Neural progenitor cell (in vitro differentiated cells): Measurements from ENCODE around the gene EP400. TPM values are rescaled to one million over a fixed set of nuclear protein-coding genes. Genes with fewer than 3 reads are reported as not detected.

Experiments
- DNase-seq: peaks from one replicate; pipeline ENCODE4 v3.0.0-alpha.2; 2016; ENCODE audit warnings: low spot score
- H2AFZ ChIP-seq: fragments of 200-600 bp; sonication (generic); replicated peaks from 2 replicates; pipeline ENCODE4 v1.6.1; 2016; ENCODE audit warnings: antibody characterized with exemption
- H3F3A ChIP-seq: fragments of 200-600 bp; sonication (generic); 2 replicates; pipeline ENCODE4 v1.6.1; 2016; ENCODE audit warnings: antibody characterized with exemption, low read depth
- H3K27ac ChIP-seq: fragments of 200-600 bp; sonication (generic); 2 replicates; pipeline ENCODE4 v1.5.1; 2016; ENCODE audit warnings: mild to moderate bottlenecking
- H3K27me3 ChIP-seq: fragments of 200-600 bp; sonication (generic); 2 replicates; pipeline ENCODE4 v1.6.1; 2016; ENCODE audit warnings: mild to moderate bottlenecking, moderate library complexity
- H3K36me3 ChIP-seq: fragments of 200-600 bp; sonication (generic); 2 replicates; pipeline ENCODE4 v1.5.1; 2016
- H3K4me1 ChIP-seq: fragments of 200-600 bp; sonication (generic); 2 replicates; pipeline ENCODE4 v1.6.1; 2016; ENCODE audit warnings: mixed run types
- H3K4me2 ChIP-seq: fragments of 200-600 bp; sonication (generic); 2 replicates; pipeline ENCODE4 v1.6.1; 2016
- H3K4me3 ChIP-seq: fragments of 200-600 bp; sonication (generic); 2 replicates; pipeline ENCODE4 v1.5.1; 2016
- H3K79me2 ChIP-seq: fragments of 200-600 bp; sonication (generic); 2 replicates; pipeline ENCODE4 v1.6.1; 2016; ENCODE audit warnings: low read depth
- H3K9ac ChIP-seq: fragments of 200-600 bp; sonication (generic); 2 replicates; pipeline ENCODE4 v1.6.1; 2016
- H3K9me3 ChIP-seq: fragments of 200-600 bp; sonication (generic); 2 replicates; pipeline ENCODE4 v1.5.1; 2016; ENCODE audit warnings: low read depth
- H4K20me1 ChIP-seq: fragments of 200-600 bp; sonication (generic); 2 replicates; pipeline ENCODE4 v1.6.1; 2016; ENCODE audit warnings: low read depth
- H3K27ac Mint-ChIP-seq: 3 replicates; pipeline ENCODE4 v1.8.0; 2021; ENCODE audit warnings: mixed read lengths
- H3K27me3 Mint-ChIP-seq: 2 replicates; pipeline ENCODE4 v1.8.0; 2022; ENCODE audit warnings: low read depth, mild to moderate bottlenecking, inconsistent platforms, moderate library complexity, mixed read lengths; ENCODE audit not compliant: insufficient read depth
- H3K36me3 Mint-ChIP-seq: 3 replicates; pipeline ENCODE4 v1.8.0; 2021; ENCODE audit warnings: mixed read lengths
- H3K4me1 Mint-ChIP-seq: 3 replicates; pipeline ENCODE4 v1.8.0; 2021; ENCODE audit warnings: mixed read lengths
- H3K4me3 Mint-ChIP-seq: 3 replicates; pipeline ENCODE4 v1.8.0; 2021; ENCODE audit warnings: mild to moderate bottlenecking, moderate library complexity, mixed read lengths
- H3K9me3 Mint-ChIP-seq: 3 replicates; pipeline ENCODE4 v1.8.0; 2020; ENCODE audit warnings: mixed read lengths
- EZH2 ChIP-seq: fragments of 200-600 bp; sonication (generic); IDR thresholded peaks from 2 replicates; pipeline ENCODE4 v1.6.1; 2017; ENCODE audit warnings: antibody characterized with exemption, mild to moderate bottlenecking, moderate library complexity
- EZH2phosphoT487 ChIP-seq: fragments of 200-600 bp; sonication (generic); IDR thresholded peaks from 2 replicates; pipeline ENCODE4 v1.6.1; 2017; ENCODE audit warnings: antibody characterized with exemption
- total RNA-seq: library from RNA; depleted of rRNA; stranded (reverse); fragments of >200 nt; gene quantifications from 2 replicates; pipeline ENCODE4 v1.2.3, GENCODE V29; 2015; ENCODE audit warnings: low replicate concordance
- TF ChIP-seq, protein P1 (sequence below): fragments of 200-600 bp; sonication (generic); IDR thresholded peaks from 2 replicates; pipeline ENCODE4 v1.5.1; 2017; ENCODE audit warnings: antibody characterized with exemption, mild to moderate bottlenecking

Gene EP400
- total RNA-seq, 1 donor from 2014 or later: 16.3 TPM

DNA sequence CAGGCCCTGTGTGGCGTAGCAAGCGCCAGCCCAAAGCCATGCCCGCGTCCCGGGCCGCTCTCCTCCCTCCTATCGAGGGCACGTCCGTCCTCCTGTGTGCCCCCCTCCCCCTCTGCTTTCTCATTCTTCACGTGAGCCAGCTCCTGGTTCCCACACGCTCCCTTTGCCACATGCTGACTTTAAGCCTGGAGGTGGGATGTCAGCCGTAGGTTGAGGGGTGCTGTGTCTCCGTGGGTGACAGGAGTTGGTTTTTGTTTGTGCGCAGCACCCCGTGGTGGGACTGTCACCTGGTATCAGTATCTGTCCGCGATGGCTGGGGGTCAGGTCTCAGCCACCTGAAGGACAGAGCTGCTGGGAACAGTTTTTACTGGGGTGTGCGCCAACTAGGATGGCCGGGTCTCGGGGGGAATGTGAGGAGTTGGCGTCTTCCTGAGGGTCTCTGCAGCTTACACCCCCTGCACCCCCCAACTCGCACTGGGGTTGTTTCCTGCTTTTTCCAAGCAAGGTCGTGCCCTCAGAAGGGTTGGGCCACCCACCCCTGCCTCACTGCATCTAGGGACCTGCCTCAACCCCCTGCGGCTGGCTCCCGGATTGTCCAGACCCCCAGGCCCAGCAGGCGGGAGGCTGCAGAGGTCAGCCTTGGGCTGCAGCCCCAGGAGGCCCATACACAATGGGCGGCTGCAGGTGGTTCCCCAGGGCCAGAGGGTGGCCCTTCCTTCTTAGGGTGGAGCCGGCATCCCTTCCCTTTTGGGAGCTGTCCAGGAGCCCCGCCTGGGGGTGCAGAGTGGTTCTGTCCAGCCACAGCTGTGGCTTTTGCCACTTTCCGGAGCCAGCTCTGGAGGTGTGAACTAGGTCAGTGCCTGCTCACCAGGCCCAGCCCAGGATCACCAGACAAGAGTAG, 48.1 kb upstream of the EP400 start:
- Histone ChIP-seq H3F3A (no peaks in the 10 kb centered on the region), H3K4me2 (no peak overlapping the region), H3K9ac (no peak overlapping the region), H3K4me3 (no peak overlapping the region), H3K4me1 (no peaks in the 10 kb centered on the region), H3K27me3 (no peaks in the 10 kb centered on the region), H3K79me2 (peaks cover 44% of the 10 kb centered on the region), H4K20me1 (peaks cover 90% of the 10 kb centered on the region), H3K9me3 (no peaks in the 10 kb centered on the region), H2AFZ (no peak overlapping the region), H3K36me3 (no peaks in the 10 kb centered on the region), H3K27ac (no peak overlapping the region)
- Mint-ChIP-seq H3K36me3 (peaks cover 5% of the 10 kb centered on the region), H3K27me3 (peaks cover 2% of the 10 kb centered on the region), H3K9me3 (no peaks in the 10 kb centered on the region), H3K4me3 (no peak overlapping the region), H3K27ac (no peak overlapping the region), H3K4me1 (peaks cover 4% of the 10 kb centered on the region)
- TF ChIP-seq EZH2phosphoT487 (no peak), EZH2 (no peak)
- TF ChIP-seq, protein P1, sequence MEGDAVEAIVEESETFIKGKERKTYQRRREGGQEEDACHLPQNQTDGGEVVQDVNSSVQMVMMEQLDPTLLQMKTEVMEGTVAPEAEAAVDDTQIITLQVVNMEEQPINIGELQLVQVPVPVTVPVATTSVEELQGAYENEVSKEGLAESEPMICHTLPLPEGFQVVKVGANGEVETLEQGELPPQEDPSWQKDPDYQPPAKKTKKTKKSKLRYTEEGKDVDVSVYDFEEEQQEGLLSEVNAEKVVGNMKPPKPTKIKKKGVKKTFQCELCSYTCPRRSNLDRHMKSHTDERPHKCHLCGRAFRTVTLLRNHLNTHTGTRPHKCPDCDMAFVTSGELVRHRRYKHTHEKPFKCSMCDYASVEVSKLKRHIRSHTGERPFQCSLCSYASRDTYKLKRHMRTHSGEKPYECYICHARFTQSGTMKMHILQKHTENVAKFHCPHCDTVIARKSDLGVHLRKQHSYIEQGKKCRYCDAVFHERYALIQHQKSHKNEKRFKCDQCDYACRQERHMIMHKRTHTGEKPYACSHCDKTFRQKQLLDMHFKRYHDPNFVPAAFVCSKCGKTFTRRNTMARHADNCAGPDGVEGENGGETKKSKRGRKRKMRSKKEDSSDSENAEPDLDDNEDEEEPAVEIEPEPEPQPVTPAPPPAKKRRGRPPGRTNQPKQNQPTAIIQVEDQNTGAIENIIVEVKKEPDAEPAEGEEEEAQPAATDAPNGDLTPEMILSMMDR: no peak
- no peak for DNase-seq

DNA sequence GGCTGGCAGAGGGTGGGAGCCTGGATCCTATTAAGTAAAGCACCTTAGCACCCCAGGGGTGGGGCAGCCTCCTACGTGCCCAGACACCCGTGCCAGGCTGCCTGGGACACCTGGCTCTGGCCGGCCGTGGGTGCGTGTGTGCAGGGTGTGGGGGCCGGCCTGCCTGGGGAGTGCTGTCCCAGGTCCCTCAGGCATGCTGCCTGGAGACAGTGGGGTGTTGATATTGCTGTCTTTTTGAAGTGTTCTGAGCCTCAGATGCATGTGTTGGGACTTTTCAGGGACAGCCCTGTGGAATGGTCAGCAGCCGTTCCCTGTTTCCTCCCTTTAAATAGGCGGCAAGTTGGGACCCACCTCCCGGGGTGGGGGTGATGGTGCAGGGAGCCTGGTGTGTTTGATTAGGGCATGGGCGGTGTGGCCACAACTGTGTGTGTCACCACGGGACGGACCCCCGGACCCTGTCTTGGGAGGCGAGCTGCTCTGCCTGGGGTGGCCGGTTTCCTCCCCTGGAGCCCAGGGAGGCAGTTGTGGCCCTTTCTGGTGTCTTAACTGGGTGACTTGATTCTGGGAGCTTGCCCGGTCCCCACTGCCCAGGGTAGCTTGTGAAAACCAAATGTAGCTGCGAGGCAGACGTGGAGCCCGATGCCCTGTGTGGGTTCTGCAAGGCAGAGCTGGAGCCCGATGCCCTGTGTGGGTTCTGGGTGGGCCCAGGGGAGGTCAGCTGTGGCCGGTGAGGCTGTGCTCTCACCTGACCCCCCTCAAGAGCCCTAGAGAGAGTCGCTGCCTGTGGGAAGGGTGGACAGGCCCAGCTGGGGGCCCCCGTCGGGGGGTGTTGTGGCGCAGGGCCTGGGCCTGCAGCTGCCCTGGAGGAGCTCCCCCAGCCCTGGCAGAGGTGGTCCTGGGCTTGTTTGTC, 47.2 kb upstream of the EP400 start:
- Histone ChIP-seq H2AFZ (no peak overlapping the region), H3K27ac (no peak overlapping the region), H3K36me3 (no peaks in the 10 kb centered on the region), H3K79me2 (peaks cover 35% of the 10 kb centered on the region), H3K27me3 (no peaks in the 10 kb centered on the region), H3K9ac (no peak overlapping the region), H4K20me1 (peaks cover 90% of the 10 kb centered on the region), H3K4me1 (no peaks in the 10 kb centered on the region), H3K4me3 (no peak overlapping the region), H3K9me3 (no peaks in the 10 kb centered on the region), H3K4me2 (no peak overlapping the region), H3F3A (no peaks in the 10 kb centered on the region)
- peaks cover 5% of the 10 kb centered on the region for H3K36me3 Mint-ChIP-seq
- H3K27me3 Mint-ChIP-seq: peaks cover 2% of the 10 kb centered on the region
- no peak overlapping the region for H3K27ac Mint-ChIP-seq
- no peak for DNase-seq
- no peak for TF ChIP-seq EZH2phosphoT487
- TF ChIP-seq, protein P1: no peak
- no peak for TF ChIP-seq EZH2
- no peaks in the 10 kb centered on the region for H3K9me3 Mint-ChIP-seq
- no peak overlapping the region for H3K4me3 Mint-ChIP-seq
- no peaks in the 10 kb centered on the region for H3K4me1 Mint-ChIP-seq

DNA sequence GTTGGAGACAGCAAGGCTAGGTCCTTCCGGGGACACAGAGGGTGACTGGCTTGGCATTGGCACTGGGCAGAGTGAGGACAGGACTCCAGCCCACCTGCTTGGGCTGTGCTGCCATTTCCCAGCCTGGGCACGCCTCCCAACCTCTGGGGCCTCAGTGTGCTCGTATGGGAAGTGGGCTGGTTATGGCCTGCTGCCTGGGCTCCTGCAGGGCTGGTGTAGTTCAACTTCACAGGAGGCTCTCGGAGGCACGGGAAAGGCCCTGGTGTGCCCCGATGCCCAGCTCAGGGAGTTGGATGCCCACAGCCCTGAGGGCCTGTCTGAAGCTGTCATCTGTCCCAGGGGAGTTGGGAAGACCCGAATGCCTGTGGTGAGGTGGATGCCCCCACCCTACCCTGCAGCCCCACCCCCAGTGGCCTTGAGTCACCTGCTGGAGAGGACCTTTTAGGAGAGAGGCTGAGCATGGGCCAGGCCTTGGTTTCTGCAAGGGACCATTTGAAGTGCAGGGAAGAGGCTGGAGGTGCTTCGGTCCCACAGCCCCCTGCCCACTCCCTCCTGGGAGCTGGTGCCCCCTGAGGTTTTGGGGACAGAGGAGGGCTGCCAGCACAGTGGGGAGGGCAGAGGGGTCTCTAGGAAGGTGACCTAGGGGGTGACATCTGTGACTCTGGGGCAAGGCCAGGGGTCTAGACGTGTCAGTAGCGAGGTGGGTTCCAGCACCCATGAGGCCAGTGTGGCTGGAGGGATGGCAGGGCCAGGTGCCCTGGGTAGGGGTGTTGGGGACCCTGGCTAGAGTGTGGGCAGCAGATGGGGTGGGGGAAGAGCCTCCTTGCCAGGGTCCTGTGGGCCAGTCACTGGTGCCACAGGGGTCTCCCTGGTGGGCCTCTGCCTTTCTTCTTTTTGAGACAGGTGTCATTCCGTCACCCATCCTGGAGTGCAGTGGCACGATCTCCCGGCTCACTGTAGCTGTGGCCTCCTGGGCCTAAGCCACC, 46.2 kb upstream of the EP400 start:
- H3K79me2 ChIP-seq: peaks cover 28% of the 10 kb centered on the region
- no peak overlapping the region for H3K9ac ChIP-seq
- TF ChIP-seq EZH2phosphoT487 (no peak), EZH2 (no peak)
- TF ChIP-seq, protein P1: no peak
- H2AFZ ChIP-seq: no peak overlapping the region
- H3K36me3 ChIP-seq: no peaks in the 10 kb centered on the region
- no peak overlapping the region for H3K4me3 ChIP-seq
- no peaks in the 10 kb centered on the region for H3K27me3 ChIP-seq
- H3K9me3 ChIP-seq: no peaks in the 10 kb centered on the region
- no peak overlapping the region for H3K4me3 Mint-ChIP-seq
- DNase-seq: no peak
- no peaks in the 10 kb centered on the region for H3K4me1 Mint-ChIP-seq
- no peak overlapping the region for H3K27ac ChIP-seq
- H3K9me3 Mint-ChIP-seq: no peaks in the 10 kb centered on the region
- H3F3A ChIP-seq: no peaks in the 10 kb centered on the region
- peaks cover 2% of the 10 kb centered on the region for H3K27me3 Mint-ChIP-seq
- H3K4me2 ChIP-seq: no peak overlapping the region
- peaks cover 5% of the 10 kb centered on the region for H3K36me3 Mint-ChIP-seq
- no peak overlapping the region for H3K27ac Mint-ChIP-seq
- no peaks in the 10 kb centered on the region for H3K4me1 ChIP-seq
- H4K20me1 ChIP-seq: peaks cover 82% of the 10 kb centered on the region
